Cerebellar nuclear complex (tissue), 1 donor: ENCODE results near the gene APCDD1L.
"Not testable (repeated sequence)": the region's sequence is repeated elsewhere in the genome, so short reads cannot be mapped to it uniquely, and the experiment has no call there.

Experiments used
- DNase-seq, 2 experiments: peaks; one replicate each; lab custom pipeline; 2025; lab: John Stamatoyannopoulos, UW

APCDD1L gene

GRCh38 chr20:58545565-58546415, 30.6 kb upstream of the APCDD1L start:
- no peak for DNase-seq

GRCh38 chr20:58544891-58545290, 29.7 kb upstream of the APCDD1L start:
- no peak for DNase-seq

- DNase-seq = no peak
These were observed 29.1 kb upstream of the APCDD1L start for GRCh38 chr20:58544286-58544685.

GRCh38 chr20:58543274-58543673, 28.1 kb upstream of the APCDD1L start:
- no peak for DNase-seq

- no peak for DNase-seq
These were observed 27.4 kb upstream of the APCDD1L start for GRCh38 chr20:58542411-58543095.

GRCh38 chr20:58542034-58542410, 26.8 kb upstream of the APCDD1L start:
- not testable (repeated sequence) for DNase-seq

GRCh38 chr20:58538752-58539151, 23.6 kb upstream of the APCDD1L start:
- DNase-seq = no peak

GRCh38 chr20:58537831-58538230, 22.6 kb upstream of the APCDD1L start:
- DNase-seq = no peak

- DNase-seq = no peak
These were observed 21.1 kb upstream of the APCDD1L start for GRCh38 chr20:58536289-58536688.

- DNase-seq = no peak
These were observed 16.5 kb upstream of the APCDD1L start for GRCh38 chr20:58531657-58532056.

GRCh38 chr20:58531063-58531462, 15.9 kb upstream of the APCDD1L start:
- DNase-seq = no peak

- no peak for DNase-seq
These were observed 13.2 kb upstream of the APCDD1L start for GRCh38 chr20:58528412-58528811.

GRCh38 chr20:58526411-58526810, 11.2 kb upstream of the APCDD1L start:
- DNase-seq = no peak

GRCh38 chr20:58524814-58525213, 9.6 kb upstream of the APCDD1L start:
- DNase-seq = no peak

GRCh38 chr20:58523971-58524315, 8.7 kb upstream of the APCDD1L start:
- DNase-seq = no peak

GRCh38 chr20:58523072-58523970, 8.1 kb upstream of the APCDD1L start:
- no peak for DNase-seq

- no peak for DNase-seq
These were observed 7.5 kb upstream of the APCDD1L start for GRCh38 chr20:58522666-58523065.

GRCh38 chr20:58521763-58522162, 6.6 kb upstream of the APCDD1L start:
- DNase-seq = no peak

GRCh38 chr20:58519940-58520712, 4.9 kb upstream of the APCDD1L start:
- no peak for DNase-seq

GRCh38 chr20:58518896-58519593, 3.8 kb upstream of the APCDD1L start:
- no peak for DNase-seq

- no peak for DNase-seq
These were observed 3.2 kb upstream of the APCDD1L start for GRCh38 chr20:58518387-58518786.
